A549 (cell line): ENCODE measurements around the gene ATP1A2. TPM values are rescaled to one million over a fixed set of nuclear protein-coding genes. Genes with fewer than 3 reads are reported as not detected.
A peak's percentile ranks its signal among the peaks of the same experiment; 100 is the strongest.

Source experiments
- ATAC-seq, 2 experiments: fragments of 200-7000 bp in 1 of 2; fragments of >200 bp in 1 of 2; cut with Nextera tagmentation in 1 of 2; cut with Tn5 transposase in 1 of 2; 3 replicates each; pipeline versions ENCODE4 v1.8.0 to v1.9.1; 2018 to 2020; ENCODE audit warnings: mild to moderate bottlenecking in 1 of 2, moderate library complexity in 1 of 2
- CTCF ChIA-PET: fragments of 300-600 bp; sonication (Branson Sonifier 250); formaldehyde crosslinking; extraction: SDS; loops from one replicate; lab custom pipeline; 2021; ENCODE audit warnings: antibody characterized with exemption, inconsistent platforms; lab: Yijun Ruan, JAX
- POLR2A ChIA-PET: fragments of 350-600 bp; formaldehyde crosslinking; extraction: SDS; loops from one replicate; lab custom pipeline; 2021; ENCODE audit warnings: antibody characterized with exemption, inconsistent platforms; lab: Yijun Ruan, JAX
- DNase-seq, 2 experiments: peaks; one replicate each; pipeline versions ENCODE4 v3.0.0 to v3.0.0-alpha.2; 2011 to 2016; ENCODE audit warnings: low read depth in 1 of 2, low spot score in 1 of 2
- FAIRE-seq: peaks from 2 replicates; lab custom pipeline; 2011; peaks lifted over from hg19 to GRCh38; lab: Jason Lieb, UNC
- H3K27ac ChIP-seq, 2 experiments: fragments of >200 bp; sonication (Bioruptor Twin); formaldehyde crosslinking; 3 replicates each; pipeline ENCODE4 v1.5.1; 2016 to 2017
- H3K4me1 ChIP-seq: fragments of >200 bp; sonication (Bioruptor Twin); formaldehyde crosslinking; 3 replicates; pipeline ENCODE4 v1.6.1; 2016
- H3K4me2 ChIP-seq: fragments of >200 bp; sonication (Bioruptor Twin); formaldehyde crosslinking; 3 replicates; pipeline ENCODE4 v1.6.1; 2016
- H3K4me3 ChIP-seq: fragments of >200 bp; sonication (Bioruptor Twin); formaldehyde crosslinking; 3 replicates; pipeline ENCODE4 v1.5.1; 2016
- H3K9me3 ChIP-seq: fragments of >200 bp; sonication (Bioruptor Twin); formaldehyde crosslinking; 3 replicates; pipeline ENCODE4 v1.6.1; 2016
- CEBPB ChIP-seq, 2 experiments: fragments of >200 bp in 1 of 2; sonication (Bioruptor Twin) in 1 of 2; formaldehyde crosslinking in 1 of 2; IDR thresholded peaks; 2 replicates each; pipeline ENCODE4 v1.6.1; 2012 to 2016
- EHF ChIP-seq: fragments of 250-450 bp; sonication (Bioruptor Pico); IDR thresholded peaks from 2 replicates; pipeline ENCODE4 v1.5.0; 2020; ENCODE audit warnings: mild to moderate bottlenecking
- FOSL2 ChIP-seq, 2 experiments: fragments of 450-650 bp in 1 of 2; fragments of >200 bp in 1 of 2; sonication (Bioruptor Twin) in 1 of 2; formaldehyde crosslinking; IDR thresholded peaks; 2 replicates each; pipeline versions ENCODE4 v1.5.0 to v1.6.1; 2016 to 2020; ENCODE audit warnings: mild to moderate bottlenecking in 1 of 2, moderate library complexity in 1 of 2
- HDAC2 ChIP-seq: fragments of 200-600 bp; sonication (generic); IDR thresholded peaks from 2 replicates; pipeline ENCODE4 v1.6.1; 2016
- HOXB13 ChIP-seq: fragments of 250-450 bp; sonication (Bioruptor Pico); IDR thresholded peaks from 2 replicates; pipeline ENCODE4 v1.5.0; 2020; ENCODE audit warnings: low read depth, mild to moderate bottlenecking, moderate library complexity
- KDM1A ChIP-seq: fragments of 200-600 bp; sonication (generic); IDR thresholded peaks from 2 replicates; pipeline ENCODE4 v1.6.1; 2016; ENCODE audit warnings: low read depth, mild to moderate bottlenecking
- MAFK ChIP-seq: fragments of 450-650 bp; IDR thresholded peaks from 2 replicates; pipeline ENCODE4 v1.6.1; 2014; ENCODE audit not compliant: partially characterized antibody
- MYC ChIP-seq: IDR thresholded peaks from 2 replicates; pipeline ENCODE4 v1.6.1; 2012; ENCODE audit warnings: mild to moderate bottlenecking, inconsistent platforms, low read length, improper control_type of control experiment, borderline replicate concordance
- NPAS2 ChIP-seq: fragments of 250-450 bp; sonication (Bioruptor Pico); IDR thresholded peaks from 2 replicates; pipeline ENCODE4 v1.8.0; 2022; ENCODE audit warnings: mild to moderate bottlenecking, moderate library complexity, borderline replicate concordance
- RAD21 ChIP-seq, 2 experiments: fragments of >200 bp in 1 of 2; sonication (Bioruptor Twin) in 1 of 2; formaldehyde crosslinking in 1 of 2; IDR thresholded peaks in 1 of 2; conservative IDR thresholded peaks in 1 of 2; 2 replicates in 1 of 2; 3 replicates in 1 of 2; pipeline ENCODE4 v1.6.1; 2012 to 2018; ENCODE audit warnings: inconsistent platforms in 1 of 2
- RARB ChIP-seq: fragments of 250-450 bp; sonication (Bioruptor Pico); IDR thresholded peaks from 2 replicates; pipeline ENCODE4 v1.8.0; 2021; ENCODE audit warnings: mild to moderate bottlenecking, moderate library complexity
- RCOR1 ChIP-seq: fragments of 150-350 bp; IDR thresholded peaks from 2 replicates; pipeline ENCODE4 v1.6.1; 2014; ENCODE audit warnings: antibody characterized with exemption, low read length, low read depth
- SMC3 ChIP-seq: fragments of >200 bp; sonication (Bioruptor Twin); formaldehyde crosslinking; IDR thresholded peaks from 3 replicates; pipeline ENCODE4 v1.6.1; 2018; ENCODE audit warnings: inconsistent platforms
- ZNF302 ChIP-seq: fragments of 250-450 bp; sonication (Bioruptor Pico); IDR thresholded peaks from 2 replicates; pipeline ENCODE4 v1.9.0; 2021; ENCODE audit warnings: inconsistent platforms, mild to moderate bottlenecking, moderate library complexity
- WGBS: methylation state at CpG from one replicate; pipeline ENCODE4 v1.1.6; 2017; ENCODE audit errors: missing lambda C conversion rate; 5-methylcytosine and 5-hydroxymethylcytosine counted together
- polyA plus RNA-seq, 4 experiments: library from polyadenylated mRNA; depleted of rRNA in 3 of 4; stranded (reverse); fragments of >200 nt; fragmentation: RNase III in 1 of 4; extraction: RNeasy Plus Mini Kit Qiagen cat#74134 plus additional on column Dnase treatment in 1 of 4; gene quantifications; 2 replicates in 3 of 4; 3 replicates in 1 of 4; pipeline ENCODE4 v1.2.3, GENCODE V29; 2011 to 2017
- TF ChIP-seq, protein P1 (sequence below): fragments of 150-350 bp; IDR thresholded peaks from 2 replicates; pipeline ENCODE4 v1.6.1; 2014; ENCODE audit warnings: low read depth, mild to moderate bottlenecking, low read length
- TF ChIP-seq, protein P2 (sequence below): fragments of >200 bp; sonication (Bioruptor Twin); formaldehyde crosslinking; IDR thresholded peaks from 2 replicates; pipeline ENCODE4 v1.6.1; 2016
- TF ChIP-seq, protein P3 (sequence below): fragments of 250-450 bp; sonication (Bioruptor Pico); IDR thresholded peaks from 2 replicates; pipeline ENCODE4 v1.5.0; 2020; ENCODE audit warnings: low read depth, mild to moderate bottlenecking, moderate library complexity
- TF ChIP-seq, protein P4 (sequence below): IDR thresholded peaks from 2 replicates; pipeline ENCODE4 v1.6.1; 2012
- TF ChIP-seq, protein P5 (sequence below): fragments of 250-450 bp; sonication (Bioruptor Pico); IDR thresholded peaks from 2 replicates; pipeline ENCODE4 v1.5.0; 2021; ENCODE audit warnings: mild to moderate bottlenecking, moderate library complexity, borderline replicate concordance
- TF ChIP-seq, protein P6 (sequence below): IDR thresholded peaks from 2 replicates; pipeline ENCODE4 v1.6.1; 2012
- TF ChIP-seq, protein P7 (sequence below): fragments of 200-600 bp; sonication (generic); IDR thresholded peaks from 2 replicates; pipeline ENCODE4 v1.6.1; 2016; ENCODE audit warnings: antibody characterized with exemption, mild to moderate bottlenecking, moderate library complexity

The ATP1A2 gene
- polyA plus RNA-seq, 2 of the 4 experiments (the other 2 are of a cell fraction), result 0.09 TPM; not detected in 1

DNA sequence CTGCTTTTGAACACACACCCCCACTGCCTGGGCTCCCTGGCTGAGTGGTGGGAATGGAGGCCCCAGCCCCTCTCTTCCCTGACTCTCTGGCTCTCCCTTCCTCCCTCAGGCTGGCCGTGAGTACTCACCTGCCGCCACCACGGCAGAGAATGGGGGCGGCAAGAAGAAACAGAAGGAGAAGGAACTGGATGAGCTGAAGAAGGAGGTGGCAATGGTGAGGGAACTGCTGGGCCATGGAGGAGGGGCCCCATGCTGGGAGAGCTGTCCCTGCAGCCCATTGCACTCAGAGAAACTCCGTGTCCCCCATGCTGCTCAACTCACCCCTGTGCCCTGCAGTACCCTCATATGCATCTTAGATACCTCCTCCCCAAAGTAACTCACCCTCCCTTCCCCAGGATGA, 5.2 kb downstream of the ATP1A2 start:
- TF ChIP-seq, protein P1, sequence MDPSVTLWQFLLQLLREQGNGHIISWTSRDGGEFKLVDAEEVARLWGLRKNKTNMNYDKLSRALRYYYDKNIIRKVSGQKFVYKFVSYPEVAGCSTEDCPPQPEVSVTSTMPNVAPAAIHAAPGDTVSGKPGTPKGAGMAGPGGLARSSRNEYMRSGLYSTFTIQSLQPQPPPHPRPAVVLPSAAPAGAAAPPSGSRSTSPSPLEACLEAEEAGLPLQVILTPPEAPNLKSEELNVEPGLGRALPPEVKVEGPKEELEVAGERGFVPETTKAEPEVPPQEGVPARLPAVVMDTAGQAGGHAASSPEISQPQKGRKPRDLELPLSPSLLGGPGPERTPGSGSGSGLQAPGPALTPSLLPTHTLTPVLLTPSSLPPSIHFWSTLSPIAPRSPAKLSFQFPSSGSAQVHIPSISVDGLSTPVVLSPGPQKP, result no peak
- no peak for TF ChIP-seq RARB
- Histone ChIP-seq H3K4me1 (peaks cover 47% of the 10 kb centered on the region), H3K9me3 (no peaks in the 10 kb centered on the region), H3K4me2 (no peak overlapping the region), H3K4me3 (no peak overlapping the region), H3K27ac (peak overlapping the region; percentile 41 to 60; a peak in 4 of 6 replicates)
- ChIA-PET POLR2A (no interaction called here), CTCF (interaction anchor here (0.8 to 23.7 kb wide), 6 partner anchors 8 to 131 kb away, joined by 3 to 222 read pairs (median 3); no protein-coding TSS in a partner anchor)
- DNase-seq (no peak), FAIRE-seq (no peak), ATAC-seq (no peak)
- 87% methylated on average over 5 of the region's 5 CpGs for WGBS

DNA sequence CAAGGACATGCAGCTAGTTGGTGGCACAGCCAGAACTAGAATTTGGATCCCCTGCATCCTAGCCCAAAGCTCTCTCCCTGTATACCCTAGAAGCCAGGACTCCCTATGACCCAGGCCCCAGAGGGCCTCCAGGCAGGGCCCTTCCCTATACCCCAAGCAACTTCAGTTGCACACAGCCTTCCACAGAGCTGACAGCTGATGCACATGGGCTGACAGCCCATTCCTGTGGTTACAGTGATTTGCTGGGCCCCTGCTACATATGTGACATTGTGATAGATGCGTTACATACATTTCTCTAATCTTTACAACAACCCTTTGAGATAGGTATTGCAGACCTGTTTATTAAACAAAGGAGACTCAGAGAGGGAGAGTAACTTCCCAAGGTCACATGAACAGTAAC, 5.8 kb downstream of the ATP1A2 start:
- Histone ChIP-seq H3K4me2 (no peak overlapping the region), H3K9me3 (no peaks in the 10 kb centered on the region), H3K27ac (peak overlapping the region; percentile 41 to 60; a peak in 5 of 6 replicates), H3K4me1 (peaks cover 52% of the 10 kb centered on the region), H3K4me3 (no peak overlapping the region)
- no peak for TF ChIP-seq RAD21 (conservative IDR thresholded peaks at IDR 0.05 in 1 of 2, IDR thresholded peaks at IDR 0.05 in 1 of 2)
- TF ChIP-seq RCOR1, result no peak
- TF ChIP-seq FOSL2 (IDR thresholded peaks at IDR 0.05), result no peak
- TF ChIP-seq FOSL2 (CRISPR knock-in tag; IDR thresholded peaks at IDR 0.05), result no peak
- TF ChIP-seq, protein P2, sequence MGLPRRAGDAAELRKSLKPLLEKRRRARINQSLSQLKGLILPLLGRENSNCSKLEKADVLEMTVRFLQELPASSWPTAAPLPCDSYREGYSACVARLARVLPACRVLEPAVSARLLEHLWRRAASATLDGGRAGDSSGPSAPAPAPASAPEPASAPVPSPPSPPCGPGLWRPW, result no peak
- TF ChIP-seq, protein P3, sequence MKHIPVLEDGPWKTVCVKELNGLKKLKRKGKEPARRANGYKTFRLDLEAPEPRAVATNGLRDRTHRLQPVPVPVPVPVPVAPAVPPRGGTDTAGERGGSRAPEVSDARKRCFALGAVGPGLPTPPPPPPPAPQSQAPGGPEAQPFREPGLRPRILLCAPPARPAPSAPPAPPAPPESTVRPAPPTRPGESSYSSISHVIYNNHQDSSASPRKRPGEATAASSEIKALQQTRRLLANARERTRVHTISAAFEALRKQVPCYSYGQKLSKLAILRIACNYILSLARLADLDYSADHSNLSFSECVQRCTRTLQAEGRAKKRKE, result no peak
- TF ChIP-seq CEBPB (IDR thresholded peaks at IDR 0.05), result no peak
- TF ChIP-seq, protein P4, sequence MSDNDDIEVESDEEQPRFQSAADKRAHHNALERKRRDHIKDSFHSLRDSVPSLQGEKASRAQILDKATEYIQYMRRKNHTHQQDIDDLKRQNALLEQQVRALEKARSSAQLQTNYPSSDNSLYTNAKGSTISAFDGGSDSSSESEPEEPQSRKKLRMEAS, result no peak
- CTCF ChIA-PET, result interaction anchor here (0.8 to 23.7 kb wide), 6 partner anchors 9 to 131 kb away, joined by 3 to 222 read pairs (median 3); no protein-coding TSS in a partner anchor
- DNase-seq (no peak), FAIRE-seq (no peak), ATAC-seq (no peak)
- POLR2A ChIA-PET, result no interaction called here
- 100% methylated on average over 1 of the region's 1 CpG for WGBS

DNA sequence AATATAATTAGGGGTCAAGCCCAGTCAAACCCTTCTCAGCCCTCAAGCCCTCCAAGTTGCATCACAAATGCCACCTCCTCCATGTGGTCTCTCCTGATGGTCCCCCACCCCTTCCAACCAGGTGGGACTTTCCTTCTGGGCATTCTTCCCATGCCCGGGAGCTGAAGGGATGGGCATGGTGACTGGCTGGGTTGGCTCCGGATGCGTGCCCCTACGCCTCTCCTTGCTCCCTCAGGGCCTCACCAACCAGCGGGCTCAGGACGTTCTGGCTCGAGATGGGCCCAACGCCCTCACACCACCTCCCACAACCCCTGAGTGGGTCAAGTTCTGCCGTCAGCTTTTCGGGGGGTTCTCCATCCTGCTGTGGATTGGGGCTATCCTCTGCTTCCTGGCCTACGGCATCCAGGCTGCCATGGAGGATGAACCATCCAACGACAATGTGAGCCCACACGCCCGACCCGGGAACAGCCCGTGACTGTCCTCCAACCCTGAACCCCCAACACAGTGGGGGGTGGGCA, 7.5 kb downstream of the ATP1A2 start:
- H3K27ac ChIP-seq, result peak overlapping the region; percentile 85 to 93
- POLR2A ChIA-PET, result interaction anchor here (0.6 kb wide), 1 partner anchor 22 kb away, joined by 3 read pairs; no protein-coding TSS in a partner anchor
- no peak overlapping the region for H3K4me3 ChIP-seq
- H3K4me2 ChIP-seq, result no peak overlapping the region
- FAIRE-seq (no peak), DNase-seq (no peak), ATAC-seq (no peak)
- CTCF ChIA-PET, result interaction anchor here (1.1 to 23.7 kb wide), 6 partner anchors 9 to 254 kb away, joined by 4 to 222 read pairs (median 6); no protein-coding TSS in a partner anchor
- H3K9me3 ChIP-seq, result no peaks in the 10 kb centered on the region
- peaks cover 44% of the 10 kb centered on the region for H3K4me1 ChIP-seq
- 89% methylated on average over 16 of the region's 16 CpGs for WGBS
- TF ChIP-seq EHF (CRISPR knock-in tag) (no peak), MYC (no peak), MAFK (no peak), ZNF302 (CRISPR knock-in tag) (no peak), NPAS2 (CRISPR knock-in tag) (no peak), HOXB13 (no peak), SMC3 (no peak), KDM1A (no peak), HDAC2 (no peak)
- TF ChIP-seq, protein P5, sequence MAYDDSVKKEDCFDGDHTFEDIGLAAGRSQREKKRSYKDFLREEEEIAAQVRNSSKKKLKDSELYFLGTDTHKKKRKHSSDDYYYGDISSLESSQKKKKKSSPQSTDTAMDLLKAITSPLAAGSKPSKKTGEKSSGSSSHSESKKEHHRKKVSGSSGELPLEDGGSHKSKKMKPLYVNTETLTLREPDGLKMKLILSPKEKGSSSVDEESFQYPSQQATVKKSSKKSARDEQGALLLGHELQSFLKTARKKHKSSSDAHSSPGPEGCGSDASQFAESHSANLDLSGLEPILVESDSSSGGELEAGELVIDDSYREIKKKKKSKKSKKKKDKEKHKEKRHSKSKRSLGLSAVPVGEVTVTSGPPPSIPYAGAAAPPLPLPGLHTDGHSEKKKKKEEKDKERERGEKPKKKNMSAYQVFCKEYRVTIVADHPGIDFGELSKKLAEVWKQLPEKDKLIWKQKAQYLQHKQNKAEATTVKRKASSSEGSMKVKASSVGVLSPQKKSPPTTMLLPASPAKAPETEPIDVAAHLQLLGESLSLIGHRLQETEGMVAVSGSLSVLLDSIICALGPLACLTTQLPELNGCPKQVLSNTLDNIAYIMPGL (CRISPR knock-in tag), result no peak
- TF ChIP-seq, protein P6, sequence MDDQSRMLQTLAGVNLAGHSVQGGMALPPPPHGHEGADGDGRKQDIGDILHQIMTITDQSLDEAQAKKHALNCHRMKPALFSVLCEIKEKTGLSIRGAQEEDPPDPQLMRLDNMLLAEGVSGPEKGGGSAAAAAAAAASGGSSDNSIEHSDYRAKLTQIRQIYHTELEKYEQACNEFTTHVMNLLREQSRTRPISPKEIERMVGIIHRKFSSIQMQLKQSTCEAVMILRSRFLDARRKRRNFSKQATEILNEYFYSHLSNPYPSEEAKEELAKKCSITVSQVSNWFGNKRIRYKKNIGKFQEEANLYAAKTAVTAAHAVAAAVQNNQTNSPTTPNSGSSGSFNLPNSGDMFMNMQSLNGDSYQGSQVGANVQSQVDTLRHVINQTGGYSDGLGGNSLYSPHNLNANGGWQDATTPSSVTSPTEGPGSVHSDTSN, result no peak
- TF ChIP-seq, protein P3, result no peak
- TF ChIP-seq, protein P7, sequence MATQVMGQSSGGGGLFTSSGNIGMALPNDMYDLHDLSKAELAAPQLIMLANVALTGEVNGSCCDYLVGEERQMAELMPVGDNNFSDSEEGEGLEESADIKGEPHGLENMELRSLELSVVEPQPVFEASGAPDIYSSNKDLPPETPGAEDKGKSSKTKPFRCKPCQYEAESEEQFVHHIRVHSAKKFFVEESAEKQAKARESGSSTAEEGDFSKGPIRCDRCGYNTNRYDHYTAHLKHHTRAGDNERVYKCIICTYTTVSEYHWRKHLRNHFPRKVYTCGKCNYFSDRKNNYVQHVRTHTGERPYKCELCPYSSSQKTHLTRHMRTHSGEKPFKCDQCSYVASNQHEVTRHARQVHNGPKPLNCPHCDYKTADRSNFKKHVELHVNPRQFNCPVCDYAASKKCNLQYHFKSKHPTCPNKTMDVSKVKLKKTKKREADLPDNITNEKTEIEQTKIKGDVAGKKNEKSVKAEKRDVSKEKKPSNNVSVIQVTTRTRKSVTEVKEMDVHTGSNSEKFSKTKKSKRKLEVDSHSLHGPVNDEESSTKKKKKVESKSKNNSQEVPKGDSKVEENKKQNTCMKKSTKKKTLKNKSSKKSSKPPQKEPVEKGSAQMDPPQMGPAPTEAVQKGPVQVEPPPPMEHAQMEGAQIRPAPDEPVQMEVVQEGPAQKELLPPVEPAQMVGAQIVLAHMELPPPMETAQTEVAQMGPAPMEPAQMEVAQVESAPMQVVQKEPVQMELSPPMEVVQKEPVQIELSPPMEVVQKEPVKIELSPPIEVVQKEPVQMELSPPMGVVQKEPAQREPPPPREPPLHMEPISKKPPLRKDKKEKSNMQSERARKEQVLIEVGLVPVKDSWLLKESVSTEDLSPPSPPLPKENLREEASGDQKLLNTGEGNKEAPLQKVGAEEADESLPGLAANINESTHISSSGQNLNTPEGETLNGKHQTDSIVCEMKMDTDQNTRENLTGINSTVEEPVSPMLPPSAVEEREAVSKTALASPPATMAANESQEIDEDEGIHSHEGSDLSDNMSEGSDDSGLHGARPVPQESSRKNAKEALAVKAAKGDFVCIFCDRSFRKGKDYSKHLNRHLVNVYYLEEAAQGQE, result no peak
